HEK293 (cell line): ENCODE results near the gene KRTAP20-2.

Source experiments
- CTCF ChIA-PET: fragments of 350-600 bp; formaldehyde crosslinking; extraction: SDS; loops from one replicate; lab custom pipeline; 2021; ENCODE audit warnings: antibody characterized with exemption; lab: Yijun Ruan, JAX
- POLR2A ChIA-PET: fragments of 300-600 bp; formaldehyde crosslinking; extraction: SDS; loops from one replicate; lab custom pipeline; 2020; ENCODE audit warnings: antibody characterized with exemption, inconsistent platforms; lab: Yijun Ruan, JAX
- H3K27ac ChIP-seq: fragments of 200-500 bp; sonication (Bioruptor generic); 2 replicates; pipeline ENCODE4 v1.5.1; 2014; ENCODE audit warnings: low read depth, low read length, control low read depth, inconsistent platforms; ENCODE audit errors: extremely low read depth
- H3K36me3 ChIP-seq, 2 experiments: fragments of 200-500 bp in 1 of 2; sonication (Bioruptor generic) in 1 of 2; 1 replicate in 1 of 2; 2 replicates in 1 of 2; pipeline ENCODE4 v1.5.1; 2014 to 2017; ENCODE audit warnings: inconsistent platforms in 2 of 2, low read length in 2 of 2; ENCODE audit not compliant: control insufficient read depth in 2 of 2, insufficient read depth in 1 of 2
- H3K4me1 ChIP-seq: fragments of 200-500 bp; sonication (Bioruptor generic); 2 replicates; pipeline ENCODE4 v1.5.1; 2014; ENCODE audit warnings: mild to moderate bottlenecking, low read length, inconsistent platforms; ENCODE audit not compliant: control insufficient read depth, insufficient read depth
- H3K4me3 ChIP-seq: 2 replicates; pipeline ENCODE4 v1.5.1; 2011; ENCODE audit warnings: low read depth, mild to moderate bottlenecking, control low read depth, low read length, moderate library complexity
- H3K9me3 ChIP-seq: fragments of 200-500 bp; sonication (Bioruptor generic); 2 replicates; pipeline ENCODE4 v1.5.1; 2014; ENCODE audit warnings: low read depth, low read length, inconsistent platforms; ENCODE audit not compliant: control insufficient read depth, insufficient read depth
- GLI2 ChIP-seq: fragments of 450-650 bp; formaldehyde crosslinking; IDR thresholded peaks from 2 replicates; pipeline ENCODE4; 2017; ENCODE audit warnings: missing biosample characterization, missing genetic modification characterization, low read depth, borderline replicate concordance
- GLI4 ChIP-seq: fragments of 450-650 bp; formaldehyde crosslinking; IDR thresholded peaks from 2 replicates; pipeline ENCODE4 v1.5.1; 2016; ENCODE audit warnings: missing biosample characterization, missing genetic modification characterization
- MEIS1 ChIP-seq: sonication (generic); formaldehyde crosslinking; IDR thresholded peaks from 2 replicates; pipeline ENCODE4 v1.8.1; 2022; ENCODE audit warnings: missing genetic modification reagents, mild to moderate bottlenecking, borderline replicate concordance
- SETDB1 ChIP-seq: IDR thresholded peaks from one replicate; pipeline ENCODE4 v1.6.1; 2017; ENCODE audit warnings: mild to moderate bottlenecking, low read length, moderate library complexity, mixed read lengths; ENCODE audit not compliant: insufficient read length
- ZFP41 ChIP-seq: fragments of 450-650 bp; formaldehyde crosslinking; IDR thresholded peaks from 2 replicates; pipeline ENCODE4 v1.5.1; 2016; ENCODE audit warnings: missing biosample characterization, missing genetic modification characterization, borderline replicate concordance
- ZFP69B ChIP-seq: fragments of 450-650 bp; formaldehyde crosslinking; IDR thresholded peaks from 2 replicates; pipeline ENCODE4 v1.5.1; 2016; ENCODE audit warnings: missing biosample characterization, missing genetic modification characterization
- ZNF10 ChIP-seq: fragments of 450-650 bp; formaldehyde crosslinking; IDR thresholded peaks from 2 replicates; pipeline ENCODE4 v1.5.1; 2017; ENCODE audit warnings: missing biosample characterization, missing genetic modification characterization
- ZNF174 ChIP-seq: fragments of 450-650 bp; formaldehyde crosslinking; IDR thresholded peaks from 2 replicates; pipeline ENCODE4 v1.5.0; 2017; ENCODE audit warnings: missing biosample characterization, mild to moderate bottlenecking, missing genetic modification characterization
- ZNF23 ChIP-seq: fragments of 450-650 bp; formaldehyde crosslinking; IDR thresholded peaks from 2 replicates; pipeline ENCODE4 v1.5.1; 2016; ENCODE audit warnings: missing biosample characterization, missing genetic modification characterization, borderline replicate concordance
- ZNF266 ChIP-seq: fragments of 450-650 bp; formaldehyde crosslinking; IDR thresholded peaks from 2 replicates; pipeline ENCODE4 v1.5.1; 2016; ENCODE audit warnings: missing biosample characterization, missing genetic modification characterization, low read depth
- ZNF292 ChIP-seq: fragments of 450-650 bp; formaldehyde crosslinking; IDR thresholded peaks from 2 replicates; pipeline ENCODE4 v1.5.1; 2016; ENCODE audit warnings: low read depth, missing biosample characterization, missing genetic modification characterization, borderline replicate concordance
- ZNF354C ChIP-seq: fragments of 450-650 bp; formaldehyde crosslinking; IDR thresholded peaks from 2 replicates; pipeline ENCODE4 v1.5.1; 2016; ENCODE audit warnings: missing biosample characterization, missing genetic modification characterization, low read depth, borderline replicate concordance
- ZNF596 ChIP-seq: fragments of 450-650 bp; IDR thresholded peaks from 2 replicates; pipeline ENCODE4 v1.5.0; 2018; ENCODE audit warnings: missing biosample characterization, mild to moderate bottlenecking, missing genetic modification characterization, moderate library complexity
- ZNF768 ChIP-seq: fragments of 450-650 bp; formaldehyde crosslinking; IDR thresholded peaks from 2 replicates; pipeline ENCODE4 v1.5.1; 2018; ENCODE audit warnings: missing biosample characterization, mild to moderate bottlenecking, missing genetic modification characterization
- TF ChIP-seq, protein P1 (sequence below): fragments of 450-650 bp; formaldehyde crosslinking; IDR thresholded peaks from 2 replicates; pipeline ENCODE4 v1.5.1; 2016; ENCODE audit warnings: missing biosample characterization, missing genetic modification characterization
- TF ChIP-seq, protein P2 (sequence below): fragments of 450-650 bp; formaldehyde crosslinking; IDR thresholded peaks from 2 replicates; pipeline ENCODE4 v1.5.1; 2016; ENCODE audit warnings: missing biosample characterization, missing genetic modification characterization, borderline replicate concordance
- TF ChIP-seq, protein P3 (sequence below): IDR thresholded peaks from 2 replicates; pipeline ENCODE4 v1.6.1; 2011; ENCODE audit warnings: mild to moderate bottlenecking, low read depth, low read length, borderline replicate concordance

KRTAP20-2 gene

DNA sequence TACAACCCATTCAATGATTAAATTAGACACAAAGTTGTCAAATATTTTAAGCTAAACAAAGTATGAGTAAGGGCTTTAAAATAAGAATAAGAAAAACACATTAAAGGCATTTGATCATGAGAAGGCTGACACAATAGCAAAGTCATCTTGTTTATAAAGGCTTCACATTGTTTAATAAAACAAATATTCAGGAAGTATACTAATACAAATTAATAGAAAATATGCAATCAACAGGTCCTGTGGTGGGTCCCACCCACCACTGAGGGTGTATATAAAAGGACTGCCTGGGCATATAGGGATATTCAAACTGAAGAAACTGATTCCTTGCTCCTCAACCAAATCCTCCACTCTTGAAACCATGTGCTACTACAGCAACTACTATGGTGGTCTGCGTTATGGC, at the start of gene KRTAP20-2:
TSS of gene KRTAP20-2 (plus strand) at position 301 of the 400 bp plus-strand sequence. CDS start at position 359, 58 bp downstream.
- no peaks in the 10 kb centered on the region for H3K9me3 ChIP-seq
- H3K36me3 ChIP-seq, result no peaks in the 10 kb centered on the region
- H3K4me3 ChIP-seq, result no peak within 1 kb of the TSS
- CTCF ChIA-PET, result no interaction called here
- no peak within 1 kb of the TSS for H3K27ac ChIP-seq
- TF ChIP-seq, protein P1, sequence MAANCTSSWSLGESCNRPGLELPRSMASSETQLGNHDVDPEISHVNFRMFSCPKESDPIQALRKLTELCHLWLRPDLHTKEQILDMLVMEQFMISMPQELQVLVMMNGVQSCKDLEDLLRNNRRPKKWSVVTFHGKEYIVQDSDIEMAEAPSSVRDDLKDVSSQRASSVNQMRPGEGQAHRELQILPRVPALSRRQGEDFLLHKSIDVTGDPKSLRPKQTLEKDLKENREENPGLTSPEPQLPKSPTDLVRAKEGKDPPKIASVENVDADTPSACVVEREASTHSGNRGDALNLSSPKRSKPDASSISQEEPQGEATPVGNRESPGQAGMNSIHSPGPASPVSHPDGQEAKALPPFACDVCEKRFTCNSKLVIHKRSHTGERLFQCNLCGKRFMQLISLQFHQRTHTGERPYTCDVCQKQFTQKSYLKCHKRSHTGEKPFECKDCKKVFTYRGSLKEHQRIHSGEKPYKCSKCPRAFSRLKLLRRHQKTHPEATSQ (tag by site-specific recombination), result no peak
- TF ChIP-seq ZNF174 (no peak), ZNF266 (tag by site-specific recombination) (no peak), GLI4 (no peak), ZNF10 (tag by site-specific recombination) (no peak), ZNF23 (no peak), SETDB1 (no peak)
- TF ChIP-seq, protein P2, sequence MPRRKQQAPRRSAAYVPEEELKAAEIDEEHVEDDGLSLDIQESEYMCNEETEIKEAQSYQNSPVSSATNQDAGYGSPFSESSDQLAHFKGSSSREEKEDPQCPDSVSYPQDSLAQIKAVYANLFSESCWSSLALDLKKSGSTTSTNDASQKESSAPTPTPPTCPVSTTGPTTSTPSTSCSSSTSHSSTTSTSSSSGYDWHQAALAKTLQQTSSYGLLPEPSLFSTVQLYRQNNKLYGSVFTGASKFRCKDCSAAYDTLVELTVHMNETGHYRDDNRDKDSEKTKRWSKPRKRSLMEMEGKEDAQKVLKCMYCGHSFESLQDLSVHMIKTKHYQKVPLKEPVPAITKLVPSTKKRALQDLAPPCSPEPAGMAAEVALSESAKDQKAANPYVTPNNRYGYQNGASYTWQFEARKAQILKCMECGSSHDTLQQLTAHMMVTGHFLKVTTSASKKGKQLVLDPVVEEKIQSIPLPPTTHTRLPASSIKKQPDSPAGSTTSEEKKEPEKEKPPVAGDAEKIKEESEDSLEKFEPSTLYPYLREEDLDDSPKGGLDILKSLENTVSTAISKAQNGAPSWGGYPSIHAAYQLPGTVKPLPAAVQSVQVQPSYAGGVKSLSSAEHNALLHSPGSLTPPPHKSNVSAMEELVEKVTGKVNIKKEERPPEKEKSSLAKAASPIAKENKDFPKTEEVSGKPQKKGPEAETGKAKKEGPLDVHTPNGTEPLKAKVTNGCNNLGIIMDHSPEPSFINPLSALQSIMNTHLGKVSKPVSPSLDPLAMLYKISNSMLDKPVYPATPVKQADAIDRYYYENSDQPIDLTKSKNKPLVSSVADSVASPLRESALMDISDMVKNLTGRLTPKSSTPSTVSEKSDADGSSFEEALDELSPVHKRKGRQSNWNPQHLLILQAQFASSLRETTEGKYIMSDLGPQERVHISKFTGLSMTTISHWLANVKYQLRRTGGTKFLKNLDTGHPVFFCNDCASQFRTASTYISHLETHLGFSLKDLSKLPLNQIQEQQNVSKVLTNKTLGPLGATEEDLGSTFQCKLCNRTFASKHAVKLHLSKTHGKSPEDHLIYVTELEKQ (tag by site-specific recombination), result no peak
- TF ChIP-seq, protein P3, sequence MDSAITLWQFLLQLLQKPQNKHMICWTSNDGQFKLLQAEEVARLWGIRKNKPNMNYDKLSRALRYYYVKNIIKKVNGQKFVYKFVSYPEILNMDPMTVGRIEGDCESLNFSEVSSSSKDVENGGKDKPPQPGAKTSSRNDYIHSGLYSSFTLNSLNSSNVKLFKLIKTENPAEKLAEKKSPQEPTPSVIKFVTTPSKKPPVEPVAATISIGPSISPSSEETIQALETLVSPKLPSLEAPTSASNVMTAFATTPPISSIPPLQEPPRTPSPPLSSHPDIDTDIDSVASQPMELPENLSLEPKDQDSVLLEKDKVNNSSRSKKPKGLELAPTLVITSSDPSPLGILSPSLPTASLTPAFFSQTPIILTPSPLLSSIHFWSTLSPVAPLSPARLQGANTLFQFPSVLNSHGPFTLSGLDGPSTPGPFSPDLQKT, result no peak
- H3K4me1 ChIP-seq, result no peaks in the 10 kb centered on the region
- POLR2A ChIA-PET, result no interaction called here

DNA sequence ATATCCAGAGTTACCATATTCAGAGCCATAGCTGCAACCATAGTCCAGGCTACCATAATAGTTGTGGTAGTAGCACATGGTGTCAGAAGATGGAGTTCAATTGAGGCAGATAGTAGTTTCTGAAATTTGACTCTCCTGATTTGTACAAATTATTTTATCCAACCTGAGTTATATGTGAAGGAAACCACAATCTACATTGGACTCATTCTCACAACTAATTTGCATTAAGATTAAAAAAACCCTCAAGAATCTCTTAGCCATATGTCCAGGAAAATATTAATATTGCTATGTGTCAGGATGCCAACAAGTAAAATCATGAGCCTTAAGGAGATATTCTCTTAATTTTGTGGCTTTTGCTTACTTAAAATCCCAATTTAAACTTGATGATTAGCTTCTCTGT, 44.7 kb upstream of the KRTAP20-2 start, which contains the start of gene KRTAP22-2:
TSS of gene KRTAP22-2 (minus strand) at position 101 of the 400 bp plus-strand sequence.
- POLR2A ChIA-PET, result no interaction called here
- Histone ChIP-seq H3K27ac (no peak within 1 kb of the TSS), H3K36me3 (no peaks in the 10 kb centered on the region), H3K4me3 (no peak within 1 kb of the TSS), H3K4me1 (no peaks in the 10 kb centered on the region), H3K9me3 (no peaks in the 10 kb centered on the region)
- CTCF ChIA-PET, result no interaction called here
- TF ChIP-seq ZFP69B (tag by site-specific recombination), result no peak
- no peak for TF ChIP-seq ZNF292 (tag by site-specific recombination)
- TF ChIP-seq, protein P3, result no peak
- TF ChIP-seq ZNF354C, result no peak
- no peak for TF ChIP-seq ZFP41 (tag by site-specific recombination)
- TF ChIP-seq ZNF768, result no peak
- no peak for TF ChIP-seq ZNF596 (tag by site-specific recombination)
- TF ChIP-seq GLI2, result no peak
- no peak for TF ChIP-seq MEIS1 (CRISPR knock-in tag)
